ENCODE results near the gene FABP1.

DNA sequence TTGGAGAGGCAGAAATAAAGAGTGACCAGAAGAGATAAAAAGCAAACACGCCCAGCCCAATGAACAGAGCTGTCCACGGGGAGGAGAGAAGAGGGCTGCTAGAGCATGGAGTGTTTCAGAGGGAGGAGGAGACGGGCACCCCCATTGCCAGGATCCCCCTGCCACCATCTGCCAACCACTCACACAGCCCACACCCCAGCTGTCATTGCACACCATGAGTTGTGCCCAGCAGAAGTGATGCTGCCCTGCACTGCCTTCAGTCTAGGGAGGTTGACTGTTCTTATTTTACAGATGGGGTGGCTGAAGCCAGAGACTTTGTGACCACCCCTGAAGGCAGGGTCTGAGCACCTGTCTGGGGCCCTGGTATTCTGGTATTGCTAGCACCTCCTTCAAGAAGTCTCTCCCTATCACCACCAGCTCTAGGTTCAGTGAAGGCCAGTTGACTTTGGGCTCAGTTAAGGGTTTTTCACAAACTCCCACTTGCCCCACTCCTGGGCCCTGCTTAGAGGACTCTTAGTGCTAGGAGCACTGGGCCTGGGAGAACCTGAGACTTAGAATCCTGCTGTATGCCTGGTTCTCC lies 2.4 kb downstream of the FABP1 start:
- no peak for TF ChIP-seq EZH2 (IDR thresholded peaks at IDR 0.05; ENCODE audit: borderline replicate concordance, low read length)
- TF ChIP-seq, protein P1, sequence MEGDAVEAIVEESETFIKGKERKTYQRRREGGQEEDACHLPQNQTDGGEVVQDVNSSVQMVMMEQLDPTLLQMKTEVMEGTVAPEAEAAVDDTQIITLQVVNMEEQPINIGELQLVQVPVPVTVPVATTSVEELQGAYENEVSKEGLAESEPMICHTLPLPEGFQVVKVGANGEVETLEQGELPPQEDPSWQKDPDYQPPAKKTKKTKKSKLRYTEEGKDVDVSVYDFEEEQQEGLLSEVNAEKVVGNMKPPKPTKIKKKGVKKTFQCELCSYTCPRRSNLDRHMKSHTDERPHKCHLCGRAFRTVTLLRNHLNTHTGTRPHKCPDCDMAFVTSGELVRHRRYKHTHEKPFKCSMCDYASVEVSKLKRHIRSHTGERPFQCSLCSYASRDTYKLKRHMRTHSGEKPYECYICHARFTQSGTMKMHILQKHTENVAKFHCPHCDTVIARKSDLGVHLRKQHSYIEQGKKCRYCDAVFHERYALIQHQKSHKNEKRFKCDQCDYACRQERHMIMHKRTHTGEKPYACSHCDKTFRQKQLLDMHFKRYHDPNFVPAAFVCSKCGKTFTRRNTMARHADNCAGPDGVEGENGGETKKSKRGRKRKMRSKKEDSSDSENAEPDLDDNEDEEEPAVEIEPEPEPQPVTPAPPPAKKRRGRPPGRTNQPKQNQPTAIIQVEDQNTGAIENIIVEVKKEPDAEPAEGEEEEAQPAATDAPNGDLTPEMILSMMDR (conservative IDR thresholded peaks at IDR 0.05 in 1 of 2, IDR thresholded peaks at IDR 0.05 in 1 of 2; ENCODE audit: extremely low read depth in 1 of 2, insufficient read depth in 1 of 2, low read depth in 1 of 2, low read length in 2 of 2): no peak

All from mammary epithelial cell (primary cell).